GM12873 (cell line): ENCODE measurements around the gene MS4A12.

Source experiments
- CTCF ChIP-seq: IDR thresholded peaks from 2 replicates; pipeline ENCODE4 v1.5.1; 2012; ENCODE audit warnings: low read depth, mild to moderate bottlenecking, moderate library complexity, low read length, control low read depth; ENCODE audit not compliant: insufficient read depth; ENCODE audit errors: missing control alignments

MS4A12 gene

GRCh38 chr11:60515144-60515855, 22.7 kb downstream of the MS4A12 start, which contains the start of gene MS4A13:
Gene MS4A13, plus strand, starts transcription at chr11:60515392. Its CDS starts 2,692 bp downstream, at chr11:60518084.
- TF ChIP-seq CTCF, result no peak

- TF ChIP-seq CTCF, result no peak
These were observed 35.9 kb downstream of the MS4A12 start for GRCh38 chr11:60528465-60528864.

GRCh38 chr11:60528934-60529333, 36.4 kb downstream of the MS4A12 start:
- TF ChIP-seq CTCF, result no peak

GRCh38 chr11:60530454-60531100, 38.0 kb downstream of the MS4A12 start:
- no peak for TF ChIP-seq CTCF

GRCh38 chr11:60544077-60544476, 51.5 kb downstream of the MS4A12 start:
- TF ChIP-seq CTCF, result no peak
